22Rv1 (cell line): Measurements from ENCODE around the gene KRT17.

ENCODE experiments used
- ZFX ChIP-seq: fragments of 450-650 bp; IDR thresholded peaks from 2 replicates; pipeline ENCODE4 v1.6.1; 2017; ENCODE audit warnings: antibody characterized with exemption, borderline replicate concordance
- TF ChIP-seq, protein P1 (sequence below): fragments of 450-650 bp; IDR thresholded peaks from 2 replicates; pipeline ENCODE4 v1.5.1; 2017; ENCODE audit warnings: mild to moderate bottlenecking

DNA sequence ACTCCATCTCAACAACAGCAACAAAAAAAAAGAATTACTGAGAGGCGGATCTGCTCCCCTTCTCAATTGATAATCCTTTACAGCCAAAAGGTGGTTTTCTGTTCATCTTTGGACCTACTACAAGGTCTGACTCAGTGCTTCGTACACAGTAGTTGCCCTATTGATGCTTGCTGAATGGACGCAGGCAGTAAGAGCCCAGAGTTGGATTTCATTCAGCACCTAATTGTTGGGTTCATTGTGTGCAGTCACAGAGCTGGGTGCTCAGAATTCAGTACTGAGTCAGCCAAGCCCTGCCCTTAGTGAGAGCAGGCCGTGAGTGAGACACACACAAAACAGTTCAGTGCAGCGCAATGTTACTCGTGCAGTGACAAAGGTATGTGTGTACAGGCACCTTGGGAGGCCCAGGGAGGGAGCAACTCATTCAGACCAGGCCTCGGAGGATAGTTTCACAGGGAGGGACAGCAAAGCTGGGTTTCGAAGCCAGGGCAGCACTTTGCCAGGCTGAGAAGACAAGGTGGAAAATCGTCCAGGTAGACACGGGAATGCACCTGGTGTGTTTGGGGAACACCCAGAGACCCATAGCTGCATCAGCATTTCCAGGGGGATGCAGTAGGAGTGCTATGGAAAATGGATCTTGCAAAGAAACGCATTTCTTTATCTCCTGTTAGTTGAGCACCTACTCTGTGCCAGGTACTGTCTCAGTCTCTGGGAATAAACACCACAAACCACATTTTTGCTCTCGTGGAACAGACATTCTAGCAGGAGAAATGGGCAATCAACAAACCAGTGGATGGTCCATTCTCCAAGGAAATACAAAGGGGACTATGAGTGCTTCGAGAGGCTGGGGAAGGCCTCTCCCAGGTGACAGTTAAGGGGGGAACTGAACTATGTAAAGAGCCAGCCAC lies 18.1 kb upstream of the KRT17 start:
- TF ChIP-seq, protein P1, sequence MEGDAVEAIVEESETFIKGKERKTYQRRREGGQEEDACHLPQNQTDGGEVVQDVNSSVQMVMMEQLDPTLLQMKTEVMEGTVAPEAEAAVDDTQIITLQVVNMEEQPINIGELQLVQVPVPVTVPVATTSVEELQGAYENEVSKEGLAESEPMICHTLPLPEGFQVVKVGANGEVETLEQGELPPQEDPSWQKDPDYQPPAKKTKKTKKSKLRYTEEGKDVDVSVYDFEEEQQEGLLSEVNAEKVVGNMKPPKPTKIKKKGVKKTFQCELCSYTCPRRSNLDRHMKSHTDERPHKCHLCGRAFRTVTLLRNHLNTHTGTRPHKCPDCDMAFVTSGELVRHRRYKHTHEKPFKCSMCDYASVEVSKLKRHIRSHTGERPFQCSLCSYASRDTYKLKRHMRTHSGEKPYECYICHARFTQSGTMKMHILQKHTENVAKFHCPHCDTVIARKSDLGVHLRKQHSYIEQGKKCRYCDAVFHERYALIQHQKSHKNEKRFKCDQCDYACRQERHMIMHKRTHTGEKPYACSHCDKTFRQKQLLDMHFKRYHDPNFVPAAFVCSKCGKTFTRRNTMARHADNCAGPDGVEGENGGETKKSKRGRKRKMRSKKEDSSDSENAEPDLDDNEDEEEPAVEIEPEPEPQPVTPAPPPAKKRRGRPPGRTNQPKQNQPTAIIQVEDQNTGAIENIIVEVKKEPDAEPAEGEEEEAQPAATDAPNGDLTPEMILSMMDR, result no peak
- no peak for TF ChIP-seq ZFX
